ENCODE measurements around the gene LIMD2. TPM values are rescaled to one million over a fixed set of nuclear protein-coding genes. Genes with fewer than 3 reads are reported as not detected.

Gene LIMD2
- 7.8 to 13.0 TPM (median 10.6 TPM) in 5 replicates for total RNA-seq (2022; extraction: Qiagen RNA extraction)

GRCh38 chr17:63699638-63700527, at the start of gene LIMD2:
TSS of gene LIMD2 (minus strand) at chr17:63700125. CDS start at chr17:63699298, 827 bp downstream.

GRCh38 chr17:63741408-63742173, 41.7 kb upstream of the LIMD2 start, which contains the start of gene STRADA:
TSS of gene STRADA (minus strand) at chr17:63741799. CDS start at chr17:63728369, 13,430 bp downstream.

Other genes with a start within 250 kb of the LIMD2 start
- 1.8 to 4.1 TPM (median 2.6 TPM) in 5 replicates for gene ACE, start 223.1 kb downstream of the LIMD2 start, total RNA-seq (2022; extraction: Qiagen RNA extraction)
- gene KCNH6, start 176.8 kb downstream of the LIMD2 start, total RNA-seq (2022; extraction: Qiagen RNA extraction) = not detected in 5 replicates
- 48.1 to 62.3 TPM (median 57.4 TPM) in 5 replicates for gene DCAF7, start 149.6 kb downstream of the LIMD2 start, total RNA-seq (2022; extraction: Qiagen RNA extraction)
- gene TACO1, start 99.2 kb downstream of the LIMD2 start, total RNA-seq (2022; extraction: Qiagen RNA extraction) = 51.5 to 55.5 TPM (median 54.7 TPM) in 5 replicates
- gene MAP3K3, start 77.7 kb downstream of the LIMD2 start, total RNA-seq (2022; extraction: Qiagen RNA extraction) = 14.7 to 19.3 TPM (median 17.8 TPM) in 5 replicates
- gene STRADA, start 41.7 kb upstream of the LIMD2 start, total RNA-seq (2022; extraction: Qiagen RNA extraction) = 23.5 to 26.8 TPM (median 25.5 TPM) in 5 replicates
- 88.4 to 136 TPM (median 94.2 TPM) in 5 replicates for gene CCDC47, start 73.5 kb upstream of the LIMD2 start, total RNA-seq (2022; extraction: Qiagen RNA extraction)
- gene DDX42, start 74.0 kb upstream of the LIMD2 start, total RNA-seq (2022; extraction: Qiagen RNA extraction) = 88.4 to 107 TPM (median 92.5 TPM) in 5 replicates
- gene PSMC5, start 127.3 kb upstream of the LIMD2 start, total RNA-seq (2022; extraction: Qiagen RNA extraction) = 195 to 239 TPM (median 204 TPM) in 5 replicates
- 43.9 to 61.3 TPM (median 52.1 TPM) in 5 replicates for gene FTSJ3, start 127.5 kb upstream of the LIMD2 start, total RNA-seq (2022; extraction: Qiagen RNA extraction)
- gene SMARCD2, start 142.6 kb upstream of the LIMD2 start, total RNA-seq (2022; extraction: Qiagen RNA extraction) = 53.1 to 63.3 TPM (median 56.4 TPM) in 5 replicates
- not detected in 5 replicates for gene CSH2, start 173.6 kb upstream of the LIMD2 start, total RNA-seq (2022; extraction: Qiagen RNA extraction)
- not detected in 5 replicates for gene GH2, start 181.8 kb upstream of the LIMD2 start, total RNA-seq (2022; extraction: Qiagen RNA extraction)
- gene CSH1, start 196.4 kb upstream of the LIMD2 start, total RNA-seq (2022; extraction: Qiagen RNA extraction) = not detected in 5 replicates
- gene CSHL1, start 211.1 kb upstream of the LIMD2 start, total RNA-seq (2022; extraction: Qiagen RNA extraction) = not detected in 5 replicates
- gene GH1, start 218.7 kb upstream of the LIMD2 start, total RNA-seq (2022; extraction: Qiagen RNA extraction) = not detected in 5 replicates
- gene CD79B, start 232.2 kb upstream of the LIMD2 start, total RNA-seq (2022; extraction: Qiagen RNA extraction) = 0.07 to 0.08 TPM in 2 of 5 replicates, not detected in the others

All from A549 treated with AZD2906 at 1 μM for 4 hours (cell line).